Gastroesophageal sphincter (tissue), 4 donors: ENCODE results near the gene ADGRG3. TPM values are rescaled to one million over a fixed set of nuclear protein-coding genes. Genes with fewer than 3 reads are reported as not detected.

ENCODE experiments used
- ATAC-seq: fragments of 150-250 bp; one replicate; pipeline ENCODE4 v1.9.1; 2016; ENCODE audit warnings: mild to moderate bottlenecking, moderate library complexity
- H3K27ac ChIP-seq, 4 donors: fragments of 200-600 bp; sonication (generic) in 3 of 4; 1 replicate in 3 of 4; 2 replicates in 1 of 4; pipeline ENCODE4 v1.5.1; 2016 to 2019
- H3K27me3 ChIP-seq: fragments of 200-600 bp; sonication (generic); one replicate; pipeline ENCODE4 v1.5.1; 2019
- H3K36me3 ChIP-seq, 2 donors: fragments of 200-600 bp; sonication (generic); one replicate each; pipeline ENCODE4 v1.5.1; 2019; ENCODE audit warnings: control low read depth in 1 of 2
- H3K4me1 ChIP-seq, 3 donors: fragments of 200-600 bp; sonication (generic); 1 replicate in 2 of 3; 2 replicates in 1 of 3; pipeline ENCODE4 v1.5.1; 2016 to 2019; ENCODE audit warnings: control low read depth in 2 of 3
- H3K4me3 ChIP-seq, 2 donors: fragments of 200-600 bp; sonication (generic); one replicate each; pipeline ENCODE4 v1.5.1; 2019; ENCODE audit warnings: mild to moderate bottlenecking in 1 of 2, moderate library complexity in 1 of 2
- H3K9me3 ChIP-seq, 3 donors: fragments of 200-600 bp; sonication (generic); one replicate each; pipeline ENCODE4 v1.5.1; 2017 to 2019; ENCODE audit warnings: control low read depth in 2 of 3
- CTCF ChIP-seq, 4 experiments: fragments of 200-600 bp in 2 of 4; fragments of 450-650 bp in 2 of 4; sonication (generic) in 1 of 4; IDR thresholded peaks; one replicate each; pipeline ENCODE4 v1.5.1; 2017 to 2019; ENCODE audit warnings: antibody characterized with exemption in 4 of 4, mild to moderate bottlenecking in 2 of 4, moderate library complexity in 2 of 4
- EP300 ChIP-seq: sonication (generic); formaldehyde crosslinking; IDR thresholded peaks from one replicate; pipeline ENCODE4 v1.6.1; 2017; ENCODE audit warnings: antibody characterized with exemption, mild to moderate bottlenecking
- POLR2A ChIP-seq, 2 donors: fragments of 450-650 bp; IDR thresholded peaks; one replicate each; pipeline ENCODE4 v1.6.1; 2017; ENCODE audit warnings: antibody characterized with exemption in 2 of 2, mild to moderate bottlenecking in 2 of 2, moderate library complexity in 1 of 2
- POLR2AphosphoS5 ChIP-seq: sonication (generic); formaldehyde crosslinking; IDR thresholded peaks from one replicate; pipeline ENCODE4 v1.6.1; 2017; ENCODE audit warnings: antibody characterized with exemption
- WGBS, 2 donors: methylation state at CpG; one replicate each; pipeline ENCODE4 v1.1.5; 2018; ENCODE audit warnings: low coverage in 1 of 2; 5-methylcytosine and 5-hydroxymethylcytosine counted together
- total RNA-seq, 4 donors: library from RNA; depleted of rRNA; stranded (reverse); fragments of >200 nt; gene quantifications; one replicate each; pipeline ENCODE4 v1.1.0, GENCODE V29; 2016

ADGRG3 gene
- total RNA-seq, 4 donors from 2014 or later = 0.31 to 7.4 (median 2.2) TPM

- H3K27ac ChIP-seq = peak overlapping the region in 3 of 4 donors; percentile 63 to 66 (median 65)
- no peaks in the 10 kb centered on the region for H3K9me3 ChIP-seq
- H3K36me3 ChIP-seq = no peaks in the 10 kb centered on the region
- H3K4me1 ChIP-seq = peaks cover 0 to 42% (median 4%) of the 10 kb centered on the region in 3 donors
- peaks cover 43% of the 10 kb centered on the region for H3K27me3 ChIP-seq
- WGBS, 2 donors = 50 to 82% methylated on average over 1 to 2 of the region's 14 CpGs
- TF ChIP-seq CTCF (IDR thresholded peaks at IDR 0.05) (no peak), POLR2AphosphoS5 (no peak), EP300 (no peak), POLR2A (IDR thresholded peaks at IDR 0.05) (no peak)
- no peak for ATAC-seq
- H3K4me3 ChIP-seq = no peak overlapping the region
These were observed 21.6 kb upstream of the ADGRG3 start for GRCh38 chr16:57646388-57647039.

DNA sequence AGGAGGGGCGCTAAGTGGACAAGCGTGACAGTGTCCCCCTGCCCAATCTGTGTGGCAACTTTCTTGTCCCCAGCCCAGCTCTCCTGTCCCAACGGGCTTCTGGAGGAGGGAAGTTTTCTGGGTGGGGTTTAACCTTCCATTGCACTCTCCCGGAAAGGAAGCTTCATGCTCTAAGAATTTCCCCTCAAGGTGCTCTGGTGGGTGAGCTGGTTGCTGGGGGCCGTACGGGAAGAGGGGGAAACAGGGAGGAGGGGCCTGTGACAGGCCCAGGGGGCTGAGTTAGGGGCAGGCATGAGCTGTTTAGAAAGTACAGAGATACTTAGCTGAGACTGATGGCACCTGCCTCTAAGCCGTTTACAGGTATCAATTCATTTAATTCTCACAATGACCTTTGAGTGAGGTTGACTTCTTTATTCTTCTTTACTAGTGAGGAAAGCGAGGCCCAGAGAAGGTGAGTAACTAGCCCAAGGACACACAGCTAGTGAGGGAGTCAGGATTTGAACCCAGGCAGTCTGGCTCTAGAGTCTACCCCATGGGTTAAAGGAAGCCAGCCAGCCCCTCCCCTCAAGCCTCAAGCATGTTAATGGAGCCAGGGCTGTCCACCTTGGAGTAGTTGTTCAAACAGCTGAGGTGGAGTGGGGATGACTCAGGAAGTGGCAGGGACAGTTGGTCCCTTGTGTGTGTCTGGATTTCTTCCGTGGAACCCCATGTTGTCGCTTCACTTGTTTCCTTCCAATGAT, 20.8 kb upstream of the ADGRG3 start:
- WGBS, 2 donors = 63% methylated on average over 4 of the region's 10 CpGs
- peaks cover 48% of the 10 kb centered on the region for H3K27me3 ChIP-seq
- H3K4me3 ChIP-seq = no peak overlapping the region
- peaks cover 0 to 6% of the 10 kb centered on the region in 2 donors for H3K36me3 ChIP-seq
- TF ChIP-seq CTCF (IDR thresholded peaks at IDR 0.05) = no peak
- no peak for TF ChIP-seq EP300
- no peak for TF ChIP-seq POLR2AphosphoS5
- TF ChIP-seq POLR2A (IDR thresholded peaks at IDR 0.05) = no peak
- peaks cover 0 to 42% (median 4%) of the 10 kb centered on the region in 3 donors for H3K4me1 ChIP-seq
- peak overlapping the region in 3 of 4 donors; percentile 63 to 66 (median 65) for H3K27ac ChIP-seq
- H3K9me3 ChIP-seq = no peaks in the 10 kb centered on the region
- no peak for ATAC-seq

- Histone ChIP-seq H3K27ac (peak overlapping the region in 3 of 4 donors; percentile 0 to 66 (median 65)), H3K36me3 (peaks cover 0 to 6% of the 10 kb centered on the region in 2 donors), H3K27me3 (peaks cover 54% of the 10 kb centered on the region), H3K9me3 (no peaks in the 10 kb centered on the region), H3K4me3 (no peak overlapping the region), H3K4me1 (peaks cover 0 to 37% (median 4%) of the 10 kb centered on the region in 3 donors)
- ATAC-seq = no peak
- 80 to 89% methylated on average over 3 of the region's 5 CpGs for WGBS, 2 donors
- TF ChIP-seq CTCF (IDR thresholded peaks at IDR 0.05) = no peak
- TF ChIP-seq EP300 = no peak
- no peak for TF ChIP-seq POLR2AphosphoS5
- no peak for TF ChIP-seq POLR2A (IDR thresholded peaks at IDR 0.05)
These were observed 20.0 kb upstream of the ADGRG3 start for GRCh38 chr16:57648125-57648524.

GRCh38 chr16:57648581-57649442, 19.3 kb upstream of the ADGRG3 start:
- H3K9me3 ChIP-seq = no peaks in the 10 kb centered on the region
- 73 to 83% methylated on average over 4 to 7 of the region's 18 CpGs for WGBS, 2 donors
- no peak overlapping the region for H3K4me3 ChIP-seq
- peak; percentile 37 for ATAC-seq
- peak overlapping the region in 3 of 4 donors; percentile 0 to 66 (median 65) for H3K27ac ChIP-seq
- peaks cover 56% of the 10 kb centered on the region for H3K27me3 ChIP-seq
- H3K36me3 ChIP-seq = peaks cover 0 to 6% of the 10 kb centered on the region in 2 donors
- peaks cover 0 to 31% (median 4%) of the 10 kb centered on the region in 3 donors for H3K4me1 ChIP-seq
- no peak for TF ChIP-seq EP300
- no peak for TF ChIP-seq POLR2A (IDR thresholded peaks at IDR 0.05)
- TF ChIP-seq CTCF (IDR thresholded peaks at IDR 0.05) = peak in 3 of 4 experiments; percentile 93 to 98 (median 98)
